Neural crest cell (in vitro differentiated cells): ENCODE measurements around the gene CRAT. TPM values are rescaled to one million over a fixed set of nuclear protein-coding genes. Genes with fewer than 3 reads are reported as not detected.
A peak's percentile ranks its signal among the peaks of the same experiment; 100 is the strongest.
"Not testable (repeated sequence)": the region's sequence is repeated elsewhere in the genome, so short reads cannot be mapped to it uniquely, and the experiment has no call there.

Experiments used
- DNase-seq: peaks from one replicate; pipeline ENCODE4 v3.0.0; 2021; ENCODE audit warnings: low read depth, mixed read lengths, low spot score
- H3K27ac Mint-ChIP-seq: one replicate; pipeline ENCODE4 v1.8.0; 2021; ENCODE audit warnings: mild to moderate bottlenecking, mixed read lengths; ENCODE audit not compliant: unreplicated experiment
- H3K27me3 Mint-ChIP-seq: 2 replicates; pipeline ENCODE4 v1.8.0; 2021; ENCODE audit warnings: low read depth, mild to moderate bottlenecking, mixed read lengths
- H3K36me3 Mint-ChIP-seq: 2 replicates; pipeline ENCODE4 v1.8.0; 2021; ENCODE audit warnings: low read depth, mild to moderate bottlenecking, mixed read lengths
- H3K4me1 Mint-ChIP-seq: 2 replicates; pipeline ENCODE4 v1.8.0; 2021; ENCODE audit warnings: mixed read lengths
- H3K4me3 Mint-ChIP-seq: one replicate; pipeline ENCODE4 v1.8.0; 2021; ENCODE audit warnings: mild to moderate bottlenecking, mixed read lengths
- H3K9me3 Mint-ChIP-seq: 2 replicates; pipeline ENCODE4 v1.8.0; 2021; ENCODE audit warnings: mixed read lengths
- CTCF ChIP-seq: fragments of 200-600 bp; sonication (generic); conservative IDR thresholded peaks from 2 replicates; pipeline ENCODE4 v1.5.0; 2021; ENCODE audit warnings: antibody characterized with exemption, mild to moderate bottlenecking
- total RNA-seq: library from RNA; stranded (reverse); gene quantifications from 2 replicates; pipeline ENCODE4 v1.2.1, GENCODE V29; 2021

The CRAT gene
- total RNA-seq, 1 donor from 2014 or later: 24.9 TPM

GRCh38 chr9:129130791-129131190 is 20.2 kb upstream of the CRAT start:
- H3K27me3 Mint-ChIP-seq: no peaks in the 10 kb centered on the region
- peaks cover 12% of the 10 kb centered on the region for H3K36me3 Mint-ChIP-seq
- H3K4me3 Mint-ChIP-seq: no peak overlapping the region

DNA sequence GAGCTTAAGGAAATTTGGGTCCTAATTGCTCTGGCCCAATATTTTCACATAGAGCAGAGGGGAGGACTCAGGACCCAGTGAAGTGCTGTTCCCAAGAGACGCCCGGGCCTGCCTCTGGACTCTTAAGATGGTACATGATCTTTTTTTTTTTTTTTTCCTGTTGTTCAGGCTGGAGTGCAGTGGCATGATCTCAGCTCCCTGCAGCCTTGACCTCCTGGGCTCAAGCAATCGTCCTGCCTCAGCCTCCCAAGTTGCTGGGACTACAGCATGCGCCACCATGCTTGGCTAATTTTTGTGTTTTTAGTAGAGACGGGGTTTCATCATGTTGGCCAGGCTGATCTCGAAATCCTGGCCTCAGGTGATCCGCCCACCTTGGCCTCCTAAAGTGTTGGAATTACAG is 19.7 kb upstream of the CRAT start:
- DNase-seq, H3K27me3 Mint-ChIP-seq, H3K9me3 Mint-ChIP-seq, H3K27ac Mint-ChIP-seq, H3K4me3 Mint-ChIP-seq: not testable (repeated sequence)
- H3K36me3 Mint-ChIP-seq: peaks cover 12% of the 10 kb centered on the region
- peaks cover 27% of the 10 kb centered on the region for H3K4me1 Mint-ChIP-seq

More at GRCh38 chr9:129130791-129131190, 20.2 kb upstream of the CRAT start:
- no peak for DNase-seq
- no peak for TF ChIP-seq CTCF
- Mint-ChIP-seq H3K27ac (no peak overlapping the region), H3K4me1 (peaks cover 27% of the 10 kb centered on the region), H3K9me3 (no peaks in the 10 kb centered on the region)

- Mint-ChIP-seq H3K9me3 (no peaks in the 10 kb centered on the region), H3K27ac (no peak overlapping the region), H3K4me3 (no peak overlapping the region), H3K36me3 (peaks cover 12% of the 10 kb centered on the region), H3K4me1 (peaks cover 25% of the 10 kb centered on the region), H3K27me3 (no peaks in the 10 kb centered on the region)
- no peak for DNase-seq
- TF ChIP-seq CTCF: no peak
Measured at GRCh38 chr9:129128689-129129088, 18.1 kb upstream of the CRAT start.

DNA sequence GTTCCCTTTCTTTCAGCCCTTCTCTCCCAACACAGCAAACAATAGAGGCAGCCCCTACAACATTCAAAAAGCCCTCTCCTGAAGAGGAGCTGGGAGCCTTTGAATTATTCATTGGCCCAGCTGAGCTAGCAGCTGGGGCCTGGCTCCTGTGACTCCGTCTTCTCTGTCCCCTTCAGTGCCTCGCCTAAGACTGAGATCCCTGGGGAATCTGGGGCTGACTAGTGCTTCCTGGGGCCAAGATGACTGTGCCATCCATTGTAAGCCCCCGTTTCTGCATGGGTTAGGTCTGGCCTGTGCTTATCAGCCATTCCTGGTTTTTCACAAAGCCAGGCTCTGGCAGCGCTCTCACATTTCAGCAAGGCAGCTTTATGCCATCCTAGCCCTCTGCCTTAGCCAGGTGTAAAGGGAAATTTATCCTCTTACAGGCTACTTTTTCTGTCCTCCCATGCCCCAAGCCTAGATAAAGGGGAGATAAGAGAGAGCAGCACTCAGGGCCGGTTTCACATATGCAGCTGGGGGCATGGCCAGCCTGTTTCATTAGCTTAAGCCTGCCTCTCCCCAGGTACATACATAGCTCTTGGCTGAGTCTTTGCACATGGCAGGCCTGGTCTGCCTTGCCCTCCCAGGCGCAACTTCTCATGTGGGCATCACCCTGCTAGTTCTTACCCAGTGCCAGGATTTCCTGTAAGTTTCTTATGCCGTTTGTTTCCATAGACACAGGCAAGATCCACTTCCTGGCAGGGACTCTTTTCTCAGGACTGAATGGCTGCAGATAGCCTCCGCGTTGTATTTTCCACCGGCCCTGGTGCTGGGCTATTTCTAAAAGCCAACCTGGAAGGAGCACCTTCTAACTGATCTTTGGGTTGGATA is 16.4 kb upstream of the CRAT start:
- Mint-ChIP-seq H3K9me3 (no peaks in the 10 kb centered on the region), H3K4me3 (peak overlapping the region; percentile 69), H3K36me3 (peaks cover 11% of the 10 kb centered on the region), H3K4me1 (peaks cover 21% of the 10 kb centered on the region), H3K27me3 (no peaks in the 10 kb centered on the region), H3K27ac (peak overlapping the region; percentile 95)
- no peak for DNase-seq
- no peak for TF ChIP-seq CTCF

DNA sequence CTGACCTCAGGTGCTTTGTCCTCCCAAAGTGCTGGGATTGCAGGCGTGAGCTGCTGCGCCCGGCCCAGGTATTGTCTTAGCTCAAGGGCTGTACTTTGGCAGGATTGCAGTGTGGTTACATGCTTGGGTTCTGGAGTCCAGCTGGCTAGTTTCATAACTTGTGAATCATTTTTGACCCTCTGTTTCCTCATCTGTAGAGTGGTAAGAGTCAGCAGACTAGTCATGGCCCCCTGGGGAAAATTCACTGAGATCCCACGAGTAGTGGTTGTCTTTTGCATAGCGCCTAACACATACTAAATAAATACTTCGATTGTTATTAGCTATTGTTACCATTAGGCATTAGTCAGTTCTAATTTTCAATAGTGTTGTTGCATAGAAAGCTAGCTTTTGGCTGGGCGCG is 14.9 kb upstream of the CRAT start:
- Mint-ChIP-seq H3K27me3 (no peaks in the 10 kb centered on the region), H3K4me1 (peaks cover 17% of the 10 kb centered on the region), H3K9me3 (no peaks in the 10 kb centered on the region), H3K36me3 (peaks cover 3% of the 10 kb centered on the region), H3K4me3 (no peak overlapping the region), H3K27ac (no peak overlapping the region)
- no peak for DNase-seq
- no peak for TF ChIP-seq CTCF

DNA sequence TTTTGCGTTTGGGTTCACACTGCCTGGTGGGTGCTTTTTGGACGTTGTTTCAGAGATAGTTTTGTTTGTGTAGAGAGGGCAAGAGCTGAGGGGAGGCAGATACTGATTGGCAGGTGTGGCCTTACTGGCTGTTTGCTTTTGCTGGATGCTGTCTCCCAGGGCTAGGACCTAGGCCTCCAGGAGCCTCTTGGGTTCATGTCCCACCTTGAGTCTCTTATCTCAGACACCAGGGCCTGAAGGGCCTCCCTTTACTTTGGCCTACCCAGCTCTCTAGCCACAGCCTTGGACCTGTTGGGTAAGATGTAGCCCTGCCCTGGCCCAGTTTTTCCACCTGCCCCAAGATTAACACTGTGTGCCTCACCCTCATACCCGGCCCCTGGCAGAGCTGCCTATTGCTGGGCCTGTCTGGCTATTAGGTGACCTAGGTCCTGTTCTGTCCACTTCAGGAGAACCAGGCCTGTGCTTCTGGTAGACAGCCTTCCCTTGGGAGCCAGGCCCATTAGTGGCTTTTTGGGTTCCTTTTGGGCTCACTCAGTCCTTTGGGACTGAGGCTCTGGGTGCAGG is 14.0 kb upstream of the CRAT start:
- no peak overlapping the region for H3K27ac Mint-ChIP-seq
- H3K9me3 Mint-ChIP-seq: no peaks in the 10 kb centered on the region
- peaks cover 2% of the 10 kb centered on the region for H3K36me3 Mint-ChIP-seq
- no peaks in the 10 kb centered on the region for H3K27me3 Mint-ChIP-seq
- no peak for TF ChIP-seq CTCF
- no peak for DNase-seq
- peaks cover 17% of the 10 kb centered on the region for H3K4me1 Mint-ChIP-seq
- H3K4me3 Mint-ChIP-seq: no peak overlapping the region

- H3K27ac Mint-ChIP-seq, H3K27me3 Mint-ChIP-seq, DNase-seq, H3K4me3 Mint-ChIP-seq, H3K9me3 Mint-ChIP-seq, H3K36me3 Mint-ChIP-seq: not testable (repeated sequence)
- H3K4me1 Mint-ChIP-seq: peaks cover 17% of the 10 kb centered on the region
Measured at GRCh38 chr9:129122976-129123375, 12.4 kb upstream of the CRAT start.
